HG03060 (cell line): ENCODE results near the gene GSTO2.

Experiments used
- ATAC-seq: cut with Tn5 transposase; IDR thresholded peaks from one replicate; pipeline ENCODE4 v1.9.1; 2021; ENCODE audit warnings: low read depth, moderate number of reproducible peaks; ENCODE audit not compliant: unreplicated experiment

The GSTO2 gene

DNA sequence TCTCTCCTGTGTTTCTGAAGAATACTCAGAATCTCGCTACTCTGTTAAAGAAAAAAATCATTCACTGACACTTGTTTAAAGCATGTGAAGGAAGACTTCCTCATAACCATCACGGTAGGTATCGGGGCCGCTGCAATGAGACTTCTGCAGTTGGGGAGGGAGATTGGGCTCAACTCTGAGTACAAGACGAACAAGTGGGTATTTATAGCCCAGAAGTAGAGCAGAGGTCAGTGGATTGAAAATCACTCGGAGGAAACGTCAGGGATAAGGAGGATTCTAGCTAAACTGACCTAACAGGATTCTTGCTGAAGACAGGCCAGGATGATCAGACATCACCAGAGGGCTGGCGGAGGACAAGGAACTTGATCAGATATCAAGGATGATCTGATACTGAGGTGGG is 35.9 kb downstream of the GSTO2 start:
- no peak for ATAC-seq

DNA sequence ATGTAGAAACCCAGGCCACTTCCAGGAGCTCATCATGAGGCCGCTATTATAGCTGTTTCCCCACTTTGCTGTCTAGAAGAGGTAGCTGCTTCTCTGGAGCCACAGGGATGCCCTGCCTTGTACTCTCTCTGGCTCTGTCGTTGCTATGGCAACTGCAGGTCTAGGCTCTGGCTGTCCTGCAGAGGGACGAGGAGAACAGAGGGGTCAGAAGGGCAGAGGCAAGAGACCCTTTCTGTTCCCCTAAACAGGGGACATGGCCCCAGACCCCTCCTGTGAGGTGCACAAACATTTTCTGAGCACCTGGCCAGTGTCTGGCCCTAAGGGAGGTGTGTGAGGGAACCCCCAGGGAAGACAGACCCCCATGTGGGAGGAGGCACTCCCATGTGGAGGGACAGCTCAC is 37.9 kb downstream of the GSTO2 start:
- no peak for ATAC-seq

DNA sequence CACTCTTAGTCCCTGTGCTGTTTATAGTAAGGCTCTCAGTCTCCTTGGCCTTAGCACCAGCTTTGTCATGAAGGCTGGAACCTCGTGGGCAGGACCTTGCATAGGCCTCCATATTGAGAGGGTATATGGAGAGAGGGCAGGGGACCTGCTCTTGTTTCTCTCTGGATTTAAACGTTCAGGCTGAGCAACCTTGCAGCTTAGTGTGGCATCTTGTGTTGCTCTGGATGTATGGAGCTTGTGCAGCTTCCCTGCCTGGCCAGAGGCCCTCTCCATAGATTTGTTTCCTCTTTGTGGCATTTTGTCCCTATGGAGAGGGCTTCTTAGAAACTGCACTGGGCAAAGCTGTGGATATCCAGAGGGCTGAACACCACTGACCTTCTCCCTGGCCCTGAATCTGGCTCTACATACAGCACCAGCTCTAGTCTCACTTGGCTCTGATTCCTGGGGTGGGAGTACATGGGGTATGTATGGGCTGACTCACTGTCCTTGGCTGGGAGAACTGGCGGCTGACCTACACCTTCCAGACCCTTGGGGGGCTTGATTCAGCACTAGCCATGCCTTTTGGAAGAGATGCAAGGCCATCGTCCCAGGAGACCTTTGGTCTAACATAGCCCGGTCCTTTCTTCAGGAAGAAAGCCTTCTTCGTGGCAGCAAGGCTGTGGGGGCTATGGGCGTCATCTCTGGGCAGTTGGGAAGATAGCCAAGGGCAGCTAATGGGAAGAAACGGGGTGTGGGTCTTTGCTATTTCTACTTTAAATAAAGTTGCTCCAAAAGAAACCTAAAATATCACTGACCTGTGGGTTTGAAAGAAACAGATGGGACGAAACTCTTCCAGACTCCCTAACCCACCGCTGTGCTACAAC is 38.8 kb downstream of the GSTO2 start:
- no peak for ATAC-seq

DNA sequence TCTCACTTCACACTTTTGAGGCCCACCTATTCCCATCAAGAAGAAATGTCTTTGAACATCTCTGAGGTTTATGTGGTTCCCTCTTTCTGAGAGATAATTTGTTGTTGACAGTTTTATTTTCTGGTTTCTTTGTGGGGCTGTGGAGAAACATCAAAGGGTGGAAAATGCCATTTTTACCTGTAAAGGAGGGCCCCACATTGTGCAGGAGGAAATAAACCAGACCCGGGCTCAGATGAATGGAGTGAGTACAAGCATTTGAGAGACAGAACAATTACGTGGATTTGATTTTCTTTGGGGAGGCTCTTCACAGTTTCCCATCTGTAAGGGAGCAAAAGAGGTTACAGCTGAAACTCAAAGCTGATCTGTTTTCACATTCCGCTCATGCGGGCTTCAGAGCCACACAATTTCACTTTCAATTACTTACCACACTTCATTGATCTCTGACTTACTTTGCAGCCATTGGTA is 39.5 kb downstream of the GSTO2 start:
- ATAC-seq, result peak; percentile 78

DNA sequence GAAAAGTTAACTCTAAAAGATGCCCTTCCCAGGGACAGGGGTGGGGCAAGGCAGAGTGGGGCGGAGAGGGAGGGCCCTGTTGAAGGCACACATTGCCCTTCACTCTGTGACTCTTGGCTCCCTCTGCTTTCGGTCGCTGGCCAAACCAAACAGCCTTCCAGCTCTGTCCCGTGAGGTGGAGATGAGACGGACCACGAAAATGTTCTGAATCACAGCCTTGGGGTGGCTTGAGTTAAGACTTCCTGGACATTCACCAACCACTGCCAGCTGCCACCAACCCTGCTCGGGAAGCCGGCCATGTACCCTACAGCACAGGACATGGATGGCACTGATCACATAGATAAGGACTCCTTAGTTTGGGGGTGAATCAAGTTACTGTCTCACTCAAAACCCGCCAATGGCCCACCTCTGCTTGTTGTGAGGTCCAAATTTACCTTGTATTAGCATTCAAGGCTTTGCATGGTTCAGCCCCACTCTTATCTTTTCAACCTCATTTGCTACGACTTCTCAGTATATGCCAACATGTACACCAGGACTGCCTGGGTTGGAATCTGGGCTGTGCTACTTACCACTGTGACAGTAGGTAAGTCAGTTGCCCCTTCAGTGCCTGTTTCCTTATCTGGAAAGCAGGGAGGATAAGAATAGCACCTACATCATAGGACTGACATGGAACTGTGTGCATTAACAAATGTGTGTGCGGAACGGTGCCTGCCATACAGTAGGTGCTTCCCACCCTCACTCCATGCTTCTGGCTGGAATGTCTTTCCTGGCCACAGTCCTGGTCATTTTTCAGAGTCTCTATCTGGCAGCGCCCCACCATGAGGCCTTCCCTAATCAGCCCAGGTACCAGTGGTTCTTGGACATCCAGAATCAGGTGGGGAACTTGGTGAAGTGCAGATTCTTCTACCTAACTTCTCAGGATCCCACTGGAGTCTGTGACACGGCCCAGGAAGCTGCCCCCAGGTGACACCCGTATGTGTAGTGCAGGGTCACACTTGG is 41.3 kb downstream of the GSTO2 start:
- no peak for ATAC-seq

DNA sequence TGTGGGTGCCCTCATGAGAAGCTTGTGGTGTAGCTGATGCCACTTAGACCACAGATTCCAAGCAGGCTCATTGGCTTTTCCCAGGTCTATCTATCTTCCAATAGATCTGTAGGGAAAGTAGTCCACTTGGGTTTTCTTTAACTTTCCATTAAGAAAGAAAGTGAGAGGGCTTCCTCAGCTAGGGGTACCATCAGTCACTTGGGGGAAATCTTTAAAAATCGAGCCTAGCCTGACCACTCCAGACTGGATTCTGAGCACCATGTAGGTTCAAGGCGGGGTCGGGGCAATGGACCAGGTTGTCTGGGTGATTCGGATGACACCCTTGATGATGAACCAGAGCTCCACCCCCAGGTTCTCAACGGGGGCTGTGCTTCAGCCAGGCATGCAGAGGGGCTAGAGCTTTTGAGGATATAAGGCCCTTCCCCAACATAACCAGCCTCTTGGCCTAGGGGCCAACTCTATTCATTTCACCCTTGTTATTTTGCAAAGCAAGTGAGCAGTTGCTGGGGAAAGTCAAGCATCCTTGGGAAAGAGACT is 42.3 kb downstream of the GSTO2 start:
- ATAC-seq, result no peak

DNA sequence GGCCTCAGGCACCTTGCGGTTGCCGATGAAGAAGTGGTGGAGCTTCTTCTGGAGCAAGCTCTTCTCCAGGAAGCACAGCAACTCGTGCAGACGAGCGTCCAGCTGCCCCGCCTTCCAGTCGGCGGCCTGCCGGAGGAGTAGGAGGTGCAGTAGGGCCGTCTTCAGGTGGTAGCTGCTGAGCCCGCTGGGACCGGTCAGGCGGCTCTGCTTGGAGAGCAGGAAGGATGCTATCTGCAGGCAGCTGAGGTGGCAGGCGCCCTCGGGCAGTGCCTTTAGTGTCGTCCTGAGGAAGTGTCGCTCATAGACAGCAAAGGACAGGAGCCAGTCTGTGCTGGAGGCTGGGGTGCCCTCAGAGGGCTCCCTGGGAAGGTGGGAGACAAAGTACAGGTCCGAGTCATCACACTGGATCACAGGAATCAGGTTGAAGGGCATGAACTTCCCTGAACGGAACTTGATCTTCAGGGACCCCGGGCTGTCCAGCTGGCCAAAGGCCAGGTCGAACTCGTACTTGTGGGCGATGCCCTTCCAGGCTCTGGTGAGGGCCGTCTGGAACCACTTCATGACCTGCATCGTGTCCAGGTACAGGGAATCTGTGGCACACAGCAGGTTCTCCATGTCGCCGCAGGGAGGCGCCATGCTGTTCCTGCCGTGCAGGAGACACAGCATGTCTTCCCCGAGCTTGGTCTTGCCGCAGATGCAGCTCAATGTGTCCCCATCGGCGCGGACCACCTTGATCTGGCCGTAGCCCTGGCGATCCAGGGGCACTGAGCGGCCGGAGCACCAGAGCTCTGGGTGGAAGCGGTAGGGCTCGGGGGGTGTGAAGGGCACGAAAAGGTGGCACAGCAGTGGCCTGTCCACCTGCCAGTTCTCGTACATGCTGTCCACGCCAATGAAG is 45.9 kb downstream of the GSTO2 start:
- no peak for ATAC-seq

DNA sequence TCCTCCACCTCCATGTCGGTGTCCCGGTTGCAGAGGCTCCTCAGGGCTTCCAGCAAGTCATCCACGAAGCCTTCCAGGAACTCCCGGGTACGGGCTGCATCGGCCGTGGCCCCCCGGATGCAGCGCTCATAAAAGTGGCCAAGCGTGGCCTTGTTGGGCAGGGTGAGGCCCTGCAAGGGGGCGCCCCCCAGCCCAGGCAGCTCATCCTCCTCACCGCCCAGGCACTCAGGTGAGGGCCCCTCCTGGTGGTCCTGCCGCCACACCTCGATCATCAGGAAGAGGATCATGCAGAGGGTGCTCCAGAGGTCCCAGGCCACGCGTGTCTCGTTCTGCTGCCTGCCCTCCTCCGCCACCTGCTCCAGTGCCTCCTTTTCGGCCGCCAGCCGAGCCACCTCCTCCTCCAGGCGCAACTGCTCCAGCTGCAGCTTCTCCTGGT is 46.5 kb downstream of the GSTO2 start:
- ATAC-seq, result no peak

DNA sequence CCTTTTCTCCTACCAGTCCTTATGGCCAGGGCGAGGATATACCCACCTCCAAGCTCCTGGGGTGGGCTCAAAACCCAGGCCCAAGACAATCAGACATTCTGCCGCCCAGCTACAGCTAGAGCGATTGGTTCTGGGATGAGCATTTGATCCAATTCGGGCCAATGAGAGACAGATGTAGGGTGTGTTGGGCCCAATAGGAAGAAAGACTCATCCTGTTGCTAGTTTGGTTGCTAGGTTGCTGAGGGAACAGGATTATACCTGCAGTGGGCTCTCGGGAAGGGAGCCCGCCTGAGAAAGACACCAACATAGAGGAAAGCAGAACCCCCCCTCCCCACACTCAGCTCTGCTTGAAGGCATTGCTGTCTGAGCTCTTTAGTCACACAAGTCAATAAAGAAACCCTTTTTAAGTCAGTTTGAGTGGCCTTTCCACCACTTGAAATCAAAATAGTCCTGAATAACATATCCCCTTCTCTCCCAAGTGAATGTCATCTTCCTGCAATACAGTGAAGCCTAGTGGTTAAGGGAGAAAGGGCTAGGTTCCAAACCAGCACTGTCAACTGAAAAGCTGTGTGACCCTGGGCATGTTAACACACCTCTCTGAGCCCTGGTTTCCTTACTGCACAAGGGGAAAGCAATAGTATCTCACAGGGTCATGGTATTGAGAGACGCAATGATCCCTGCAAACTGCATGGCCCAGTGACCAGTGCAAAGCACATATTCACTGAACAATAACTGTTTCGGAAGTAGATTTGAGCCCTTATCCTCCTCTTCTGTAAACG is 47.5 kb downstream of the GSTO2 start:
- ATAC-seq, result no peak

DNA sequence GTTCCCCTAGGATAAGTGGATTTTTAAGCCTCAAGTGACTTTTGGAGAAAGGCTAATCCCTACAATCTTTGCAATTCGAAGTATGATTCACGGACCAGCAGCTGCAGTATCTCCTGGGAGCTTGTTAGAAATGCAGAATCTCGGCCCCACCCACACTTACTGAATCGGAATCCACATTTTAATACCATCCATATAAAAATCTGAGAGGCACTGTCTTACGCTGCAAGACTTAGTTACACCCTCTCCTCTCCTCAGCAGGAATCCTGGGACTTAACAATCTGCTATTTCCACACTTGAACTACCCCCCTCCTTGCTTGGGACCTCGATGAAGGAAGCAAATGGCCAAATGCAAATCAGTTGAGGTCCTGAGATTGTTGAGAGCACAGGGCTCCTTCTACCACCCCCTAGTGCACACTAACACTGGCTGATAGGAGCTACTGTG is 48.3 kb downstream of the GSTO2 start:
- no peak for ATAC-seq

DNA sequence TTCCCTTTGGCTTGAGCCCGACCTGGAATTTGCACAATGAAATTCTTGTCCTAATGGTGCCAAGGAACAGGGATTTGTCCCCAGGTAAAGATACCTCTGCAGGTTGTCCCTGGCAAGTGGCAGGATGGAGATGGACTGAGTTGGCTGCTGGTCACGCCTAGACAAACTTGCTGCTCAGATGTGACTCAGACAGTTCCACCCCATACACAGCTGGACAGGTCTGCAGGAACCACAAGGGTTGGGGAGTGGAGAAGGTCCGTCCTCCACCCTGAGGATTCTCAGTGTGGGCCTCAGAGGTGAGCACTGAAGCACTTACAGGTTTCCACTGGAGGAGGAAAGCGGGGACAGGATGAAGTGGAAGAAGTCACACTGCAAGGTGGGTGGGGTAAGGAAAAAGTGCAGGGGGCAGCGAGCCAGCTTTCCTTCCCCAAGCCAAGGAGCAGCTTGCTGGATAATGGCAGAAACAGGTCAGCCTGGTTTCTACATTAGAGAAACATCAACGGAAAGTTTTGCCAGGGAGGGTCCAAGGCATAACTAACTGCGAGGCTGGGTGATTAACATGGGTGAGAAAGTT is 48.8 kb downstream of the GSTO2 start:
- ATAC-seq, result no peak

DNA sequence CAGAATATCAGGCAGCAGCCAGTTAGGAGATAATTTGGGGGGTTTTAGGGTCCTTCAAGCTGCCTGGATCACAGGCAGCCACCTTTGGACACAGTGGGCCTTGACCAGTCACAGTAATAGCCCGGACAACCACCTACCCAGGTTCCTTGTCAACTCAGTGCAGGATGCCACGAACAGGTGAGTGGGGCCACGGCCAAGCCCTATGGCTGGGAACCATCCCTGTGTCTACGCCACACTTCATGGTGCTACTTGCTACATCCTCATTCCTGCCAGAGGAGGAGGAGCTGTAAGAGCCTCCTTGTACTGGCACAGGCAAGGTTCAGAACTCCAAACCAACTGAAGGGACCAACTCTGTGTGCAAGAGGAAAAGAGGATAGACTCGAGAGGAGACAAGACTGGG is 49.3 kb downstream of the GSTO2 start:
- no peak for ATAC-seq

DNA sequence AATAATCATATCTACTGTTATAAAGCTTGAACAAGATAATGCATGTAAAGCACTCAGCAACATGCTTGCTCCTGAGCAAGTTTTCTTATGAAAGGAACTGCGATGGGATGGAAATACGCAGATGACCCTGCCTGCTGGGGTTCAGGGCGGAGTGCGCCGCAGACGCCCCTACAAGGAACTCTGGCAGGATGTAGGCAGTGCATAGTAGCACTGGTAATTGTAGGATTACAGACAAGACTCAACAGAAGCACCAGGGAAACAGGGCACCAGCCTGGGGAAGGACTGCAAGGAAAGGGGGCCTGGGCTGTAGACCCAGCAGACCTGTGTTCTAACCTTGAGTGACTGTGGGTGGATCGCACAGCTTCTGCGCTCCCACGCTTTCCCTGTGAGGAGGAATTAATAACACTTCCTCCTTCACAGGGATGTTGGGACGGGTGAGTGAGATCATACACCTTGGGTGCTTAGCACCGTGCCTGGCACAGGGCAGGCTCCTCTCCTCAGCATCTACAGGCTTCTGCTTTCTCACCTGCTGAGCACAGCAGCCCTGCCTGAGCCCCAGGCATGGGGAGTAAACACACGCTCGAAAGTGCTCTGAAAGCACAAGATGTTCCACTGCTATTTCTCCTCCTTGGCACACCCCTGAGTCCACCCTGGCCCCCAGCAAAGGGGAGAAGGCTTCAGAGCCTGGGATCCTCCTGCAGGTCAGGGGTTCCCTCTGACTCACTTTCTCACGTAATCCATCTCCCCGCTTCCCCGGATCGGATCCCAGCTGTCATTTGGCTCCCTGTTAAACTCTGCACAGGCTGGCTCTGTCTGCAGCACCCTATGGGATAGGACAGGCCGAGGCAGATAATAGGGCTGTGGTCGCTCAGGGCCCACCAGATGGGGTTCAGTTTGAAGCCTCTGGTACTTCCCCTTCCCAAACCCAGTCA is 50.1 kb downstream of the GSTO2 start:
- no peak for ATAC-seq

DNA sequence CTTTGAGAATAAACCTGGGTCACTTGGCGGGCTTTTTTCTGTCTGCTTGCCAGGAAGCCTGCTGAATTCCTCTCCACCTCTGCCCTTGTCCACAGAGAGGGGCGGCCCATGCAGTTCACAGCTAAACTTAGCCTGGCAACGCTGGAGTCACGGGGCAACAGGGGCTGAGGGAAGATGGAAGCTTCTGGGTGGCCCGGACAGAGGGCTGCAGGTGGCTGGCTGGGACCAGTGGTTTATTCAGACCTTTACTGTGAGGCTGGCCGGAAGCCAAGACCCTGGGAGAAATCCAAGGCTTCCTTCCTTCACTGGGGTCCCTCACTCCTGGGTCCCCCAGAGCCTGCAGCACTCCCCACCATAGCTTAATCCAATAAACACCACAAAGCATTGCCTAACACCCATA is 52.2 kb downstream of the GSTO2 start:
- no peak for ATAC-seq

DNA sequence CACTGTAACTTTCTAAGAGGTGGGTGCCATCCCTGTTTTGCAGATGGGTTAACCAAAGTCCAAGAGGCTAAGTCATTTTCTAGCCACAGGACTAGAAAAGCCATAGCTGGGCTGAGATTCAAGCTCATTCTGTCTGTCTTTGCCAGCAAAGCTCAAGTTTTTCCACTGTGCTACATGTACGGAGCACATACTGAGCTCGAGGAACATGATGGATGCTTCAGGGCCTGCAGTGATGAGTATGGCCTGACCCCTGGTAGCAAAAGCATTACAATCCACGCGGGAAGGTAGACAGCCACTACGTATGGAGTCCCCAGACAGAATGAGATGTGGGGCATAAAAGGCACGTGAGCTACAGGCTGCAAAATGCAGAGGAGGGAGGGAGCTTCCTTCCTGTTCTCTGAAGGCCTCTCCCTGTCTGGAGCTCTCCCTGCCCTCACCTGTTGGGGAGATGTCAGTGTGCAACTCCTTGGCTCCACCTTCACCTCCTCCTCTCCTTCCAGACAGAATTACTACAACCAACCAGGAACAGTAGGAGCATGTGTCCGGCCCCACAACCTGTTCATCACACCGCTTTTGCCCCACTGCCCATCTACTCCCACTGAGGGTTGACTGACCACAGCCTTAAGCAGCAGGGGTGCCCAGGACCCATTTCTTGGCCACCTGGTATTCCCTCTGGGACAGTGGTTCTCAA is 52.9 kb downstream of the GSTO2 start:
- no peak for ATAC-seq

DNA sequence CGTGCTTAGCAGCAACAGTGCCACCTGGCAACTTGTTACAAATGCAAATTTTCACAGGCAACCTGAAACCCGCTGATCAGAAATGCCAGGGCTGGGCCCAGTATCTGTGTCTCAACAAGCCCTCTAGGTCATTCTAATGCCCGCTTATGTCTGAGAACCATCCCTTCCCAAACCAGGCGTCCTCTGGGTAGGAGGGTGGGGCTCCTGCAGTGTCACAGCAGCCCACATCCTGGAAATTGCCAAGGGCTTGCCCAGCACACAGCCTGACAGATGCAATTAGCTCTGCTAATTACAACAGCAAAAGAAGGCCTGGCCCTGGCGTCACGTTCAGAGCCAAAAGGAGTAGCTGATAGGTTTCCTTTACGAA is 53.4 kb downstream of the GSTO2 start:
- peak; percentile 31 for ATAC-seq

DNA sequence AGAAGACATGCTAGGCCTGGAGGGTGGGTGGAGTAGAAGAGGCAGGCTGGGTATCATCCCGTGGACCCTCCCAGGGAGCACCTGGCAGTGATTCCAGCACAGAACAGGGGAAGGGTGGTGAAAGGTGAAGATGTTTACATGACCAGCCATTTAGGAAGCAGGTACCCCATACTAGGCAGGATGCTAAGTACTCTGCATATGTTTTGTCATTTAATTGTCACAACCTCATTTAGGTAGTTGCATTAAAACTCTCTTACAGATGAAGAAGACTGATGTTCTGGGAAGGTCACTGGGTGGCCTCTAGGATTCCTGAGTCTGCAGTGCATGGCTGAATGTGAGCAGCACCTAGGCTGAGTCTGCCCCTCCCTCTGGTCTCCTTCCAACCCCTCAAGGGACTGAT is 54.1 kb downstream of the GSTO2 start:
- no peak for ATAC-seq
